HG02884 (cell line): ENCODE data around the gene TMEM132E.
"Not testable (repeated sequence)": the region's sequence is repeated elsewhere in the genome, so short reads cannot be mapped to it uniquely, and the experiment has no call there.

Source experiments
- ATAC-seq: cut with Tn5 transposase; IDR thresholded peaks from one replicate; pipeline ENCODE4 v1.9.1; 2021; ENCODE audit warnings: mild to moderate bottlenecking, moderate library complexity; ENCODE audit not compliant: unreplicated experiment

TMEM132E gene

GRCh38 chr17:34579017-34579946 lies at the start of gene TMEM132E:
TMEM132E (plus strand) TSS chr17:34579582; CDS start chr17:34581077, 1,495 bp downstream.
- ATAC-seq, result no peak

- ATAC-seq, result no peak
Measured at GRCh38 chr17:34530918-34531317, 48.5 kb upstream of the TMEM132E start.

DNA sequence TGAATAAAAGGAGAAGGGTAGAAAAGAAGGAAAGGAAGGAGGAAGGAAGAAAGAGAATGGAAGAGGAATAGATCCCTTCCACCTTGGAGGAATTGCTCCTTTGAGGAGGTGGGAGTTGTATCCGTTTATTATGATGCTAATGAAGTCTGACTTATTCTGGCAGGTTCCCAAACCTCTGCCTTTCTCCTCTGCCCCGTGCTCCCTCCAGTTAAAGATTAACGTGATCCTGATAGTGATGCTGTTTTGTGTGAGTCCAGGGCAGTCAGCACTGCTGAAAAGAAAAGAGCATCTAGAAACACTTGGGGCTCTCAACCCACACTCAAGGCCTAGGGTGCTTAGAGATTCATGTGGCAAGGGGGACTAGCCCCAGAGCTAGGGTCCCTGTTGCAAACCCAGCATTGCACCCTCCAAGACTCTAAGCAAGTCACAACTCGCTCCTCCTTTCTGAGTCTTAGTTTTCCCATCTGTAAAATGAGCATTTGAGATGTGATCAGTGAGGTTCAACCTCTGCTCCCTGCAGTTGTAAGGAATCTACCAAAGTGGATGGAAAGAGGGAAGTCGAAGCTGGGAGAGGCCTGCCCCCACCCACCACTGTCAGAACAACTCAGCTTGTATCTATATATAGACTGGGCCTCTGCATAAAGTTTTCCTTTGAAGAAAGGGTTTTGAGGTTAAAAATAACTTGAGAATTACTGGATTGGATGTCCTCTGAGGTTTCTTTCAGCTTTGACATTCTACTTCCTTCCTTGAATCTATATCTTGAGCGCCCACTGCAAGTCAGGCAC lies 46.9 kb upstream of the TMEM132E start:
- no peak for ATAC-seq

DNA sequence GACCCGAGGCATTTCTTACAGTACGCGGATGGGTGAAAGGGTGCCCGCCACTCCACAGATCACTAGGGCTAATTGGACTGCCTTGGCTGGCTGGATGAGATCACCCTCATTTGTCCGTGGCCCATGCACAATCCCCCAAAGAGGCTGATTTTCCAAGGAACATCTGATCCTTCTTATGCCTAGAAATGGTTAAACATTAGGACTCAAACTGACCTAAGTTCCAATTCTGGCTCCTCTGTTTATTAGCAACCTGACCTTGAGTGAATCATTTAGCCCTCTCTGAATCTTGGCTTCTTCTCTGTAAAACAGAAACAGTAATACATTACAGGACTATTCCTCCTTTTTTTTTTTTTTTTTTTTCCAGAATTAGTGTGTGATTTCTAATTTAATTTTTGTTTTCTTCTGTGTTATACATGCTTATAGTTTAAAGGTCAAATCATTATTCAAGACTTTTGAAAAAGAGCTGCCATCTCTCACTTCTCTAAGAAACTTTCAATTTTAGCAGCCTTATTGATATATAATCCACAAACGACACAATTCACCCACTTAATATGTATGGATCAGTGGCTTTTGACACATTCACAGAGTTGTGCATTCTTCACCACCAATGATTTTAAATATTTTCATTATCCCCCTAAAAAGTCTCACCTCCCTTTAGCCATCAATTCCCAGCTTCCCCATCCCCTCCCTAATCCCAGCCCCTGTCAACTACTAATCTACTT lies 45.4 kb upstream of the TMEM132E start:
- no peak for ATAC-seq

DNA sequence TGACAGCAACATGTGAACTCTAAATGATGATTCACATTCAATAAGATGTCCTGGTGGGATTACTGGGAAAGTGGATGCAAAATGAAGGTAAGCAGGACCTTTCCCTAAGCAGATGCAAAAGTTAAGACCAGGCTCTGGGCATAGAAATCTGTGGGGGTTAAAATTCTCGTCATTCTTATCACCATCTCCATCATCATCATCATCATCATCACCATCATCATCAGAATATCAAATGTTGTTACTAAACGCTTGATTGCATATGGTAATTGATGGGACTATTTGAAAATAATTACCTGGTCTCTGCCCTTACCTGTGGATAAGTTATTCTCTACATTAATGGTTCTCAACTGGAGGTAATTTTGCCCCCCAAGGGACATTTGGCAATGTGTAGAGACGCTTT lies 41.9 kb upstream of the TMEM132E start:
- ATAC-seq, result no peak

DNA sequence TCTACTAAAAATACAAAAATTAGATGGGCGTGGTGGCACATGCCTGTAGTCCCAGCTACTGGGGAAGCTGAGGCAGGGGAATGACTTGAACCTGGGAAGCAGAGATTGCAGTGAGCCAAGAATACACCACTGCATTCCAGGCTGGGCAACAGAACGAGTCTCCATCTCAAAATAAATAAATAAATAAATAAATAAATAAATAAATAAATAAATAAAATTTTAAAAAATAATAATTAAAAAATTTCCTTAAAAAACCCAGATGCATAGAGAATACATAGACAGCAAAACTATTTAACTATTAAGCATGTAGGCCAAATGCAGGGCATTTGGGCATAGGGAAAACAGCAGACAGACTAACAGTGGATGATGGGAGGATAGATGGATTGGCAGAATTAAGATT lies 40.8 kb upstream of the TMEM132E start:
- ATAC-seq, result not testable (repeated sequence)

GRCh38 chr17:34539881-34540280 lies 39.5 kb upstream of the TMEM132E start:
- ATAC-seq, result no peak

DNA sequence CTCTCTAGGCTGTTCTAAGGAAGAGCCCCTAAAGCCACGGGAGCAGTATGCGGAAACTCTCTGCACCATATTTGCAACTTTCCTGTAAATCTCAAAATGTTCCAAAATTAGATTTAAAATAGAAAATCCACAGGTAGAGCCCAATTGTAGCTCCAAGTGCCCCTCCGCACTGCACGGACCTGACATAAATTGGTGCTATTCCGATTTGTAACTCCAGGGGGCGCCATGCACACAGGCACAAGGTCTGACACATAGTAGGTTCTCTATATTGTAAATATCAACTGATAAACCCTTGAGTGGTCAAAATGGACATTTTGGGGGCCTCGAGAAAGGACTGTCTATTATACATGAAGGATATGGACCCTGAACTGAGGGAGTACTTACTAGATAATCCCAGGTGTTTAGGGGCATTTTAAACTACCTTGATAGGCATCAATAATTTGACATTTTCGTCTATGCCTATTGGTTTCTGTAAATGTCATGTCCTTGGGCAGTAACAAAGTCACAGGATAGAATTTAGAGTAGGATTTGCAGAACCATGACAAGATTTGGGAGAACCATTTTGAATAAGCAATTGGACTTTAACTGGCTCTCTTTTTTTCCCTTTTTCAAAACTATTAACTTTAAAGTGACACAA lies 36.6 kb upstream of the TMEM132E start:
- no peak for ATAC-seq

- ATAC-seq, result no peak
Measured at GRCh38 chr17:34547453-34548063, 31.8 kb upstream of the TMEM132E start.

GRCh38 chr17:34549966-34550365 lies 29.4 kb upstream of the TMEM132E start:
- no peak for ATAC-seq

DNA sequence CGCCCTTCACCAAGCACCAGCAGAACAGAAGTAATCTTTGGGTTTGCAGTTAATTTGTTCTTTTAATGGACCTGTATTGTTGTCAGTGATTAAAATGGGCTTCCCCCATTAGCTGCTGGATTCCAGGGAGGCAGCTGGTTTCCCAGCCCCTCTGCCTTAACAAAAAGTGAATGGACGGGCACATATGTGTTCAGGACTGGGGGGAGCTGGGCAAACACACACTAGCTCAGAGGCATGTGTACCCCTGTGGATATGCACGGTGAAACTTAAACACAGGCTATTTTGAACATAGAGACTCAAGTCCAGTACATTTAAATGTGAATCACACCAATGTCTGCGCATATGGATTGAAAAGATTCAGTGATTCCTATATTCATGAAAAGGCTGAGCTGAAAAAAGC lies 25.5 kb upstream of the TMEM132E start:
- ATAC-seq, result no peak

DNA sequence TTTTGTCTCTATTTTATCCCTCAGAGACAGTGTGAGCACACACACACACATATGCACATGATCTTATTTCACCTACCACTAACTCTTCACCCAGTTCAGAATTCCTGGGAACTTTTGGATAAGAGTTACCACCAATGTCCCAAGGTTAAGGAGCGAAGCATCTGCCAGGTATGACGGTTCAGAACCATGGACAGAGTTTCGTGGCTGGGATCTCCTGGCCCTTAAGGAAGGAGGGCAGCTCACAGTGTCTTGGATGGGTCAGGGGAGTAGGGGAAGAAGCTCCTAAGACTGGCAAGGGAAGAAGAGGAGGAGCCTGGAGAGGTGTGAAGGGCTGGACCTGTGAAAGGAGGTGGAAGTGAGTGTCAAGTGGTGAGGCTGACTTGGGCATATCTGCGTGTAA lies 23.0 kb upstream of the TMEM132E start:
- ATAC-seq, result no peak

GRCh38 chr17:34556931-34557330 lies 22.5 kb upstream of the TMEM132E start:
- ATAC-seq, result no peak

DNA sequence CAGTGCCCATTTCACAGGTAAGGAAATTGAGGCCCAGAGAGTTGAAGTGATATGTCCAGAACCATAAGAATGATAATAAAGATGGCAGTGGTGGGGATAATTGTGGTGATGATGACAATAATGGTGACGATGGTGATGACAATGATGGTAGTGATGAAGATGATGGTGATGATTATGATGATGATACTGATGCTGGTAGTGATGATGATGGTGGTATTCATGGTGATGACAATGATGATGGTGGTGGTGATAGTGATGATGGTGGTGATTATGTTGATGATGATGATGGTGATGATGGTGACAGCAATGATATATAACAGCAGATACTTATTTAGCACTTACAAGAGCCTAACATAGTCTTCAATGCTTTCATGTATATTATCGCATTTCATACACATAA lies 18.1 kb upstream of the TMEM132E start:
- ATAC-seq, result no peak

DNA sequence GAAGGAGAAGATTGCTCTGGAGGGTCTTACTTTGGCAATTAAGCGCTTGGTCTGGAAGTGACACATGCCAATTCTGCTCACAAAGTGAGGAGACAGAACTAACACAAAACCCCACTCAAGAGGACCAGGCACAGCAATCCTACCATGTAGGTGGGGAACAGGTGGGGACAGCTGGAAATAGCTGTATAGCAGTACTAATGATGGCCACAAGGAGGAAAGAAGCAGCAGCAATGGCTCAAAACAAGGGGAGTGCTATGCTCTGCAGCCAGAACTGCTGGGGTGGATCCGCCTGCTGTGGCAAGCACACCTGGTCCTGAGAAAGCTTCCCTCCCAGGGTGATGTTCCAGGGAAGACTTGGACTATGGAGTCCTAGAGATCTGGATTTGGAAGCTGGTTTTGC lies 17.0 kb upstream of the TMEM132E start:
- no peak for ATAC-seq

DNA sequence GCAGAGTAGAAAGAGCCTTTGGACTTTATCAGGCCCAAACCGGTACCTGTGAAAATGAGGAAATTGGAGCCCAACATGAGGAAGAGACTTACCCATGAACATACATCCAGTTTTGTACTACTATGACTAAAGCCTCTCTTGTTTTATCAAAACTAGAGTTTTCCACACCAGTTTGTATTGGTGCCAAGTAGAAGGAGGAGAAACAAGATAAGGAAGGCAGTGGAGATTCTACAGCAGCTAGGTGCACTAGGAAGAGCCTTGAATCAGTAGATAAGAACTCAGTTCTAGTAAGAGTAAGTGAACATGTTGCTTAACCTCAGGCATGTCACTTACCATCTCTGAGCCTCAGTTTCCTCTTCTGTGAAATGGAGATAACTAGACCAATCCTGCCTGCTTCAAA lies 13.7 kb upstream of the TMEM132E start:
- ATAC-seq, result no peak

DNA sequence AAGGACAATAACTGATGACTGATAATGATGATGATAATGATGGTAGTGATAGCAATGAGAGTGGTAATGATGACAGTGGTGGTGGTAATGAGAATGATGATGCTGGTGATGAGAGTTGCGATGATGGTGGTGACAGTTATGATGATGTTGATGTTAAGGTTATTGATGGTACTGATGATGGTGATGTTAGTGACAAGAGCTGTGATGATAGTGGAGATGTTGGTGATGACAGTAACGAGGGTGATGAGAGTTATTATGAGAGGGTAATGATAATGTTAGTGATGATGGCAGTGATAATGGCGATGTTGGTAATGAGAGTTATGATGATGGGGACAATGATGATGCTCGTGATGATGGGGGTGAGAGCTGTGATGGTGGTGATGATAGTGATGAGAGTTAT lies 13.2 kb upstream of the TMEM132E start:
- no peak for ATAC-seq

DNA sequence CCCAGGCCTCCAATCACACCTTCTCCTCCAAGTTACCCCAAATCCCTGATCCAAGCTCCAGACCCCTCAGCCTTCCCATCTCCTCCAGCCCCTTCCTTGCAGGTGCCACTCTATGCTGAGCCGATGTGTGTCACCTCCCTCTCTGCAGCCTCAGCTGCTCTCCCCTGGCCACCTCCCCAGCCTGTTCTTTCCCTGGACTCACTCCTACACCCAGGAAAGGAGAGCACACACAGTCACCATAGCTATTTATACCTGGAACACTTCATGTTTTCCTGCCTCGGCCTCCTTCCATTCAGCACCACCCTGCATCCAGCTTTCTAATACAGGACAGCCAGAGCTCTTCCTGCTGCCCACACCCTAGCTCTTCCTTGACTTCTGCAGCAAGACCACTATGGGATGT lies 12.5 kb upstream of the TMEM132E start:
- ATAC-seq, result no peak

DNA sequence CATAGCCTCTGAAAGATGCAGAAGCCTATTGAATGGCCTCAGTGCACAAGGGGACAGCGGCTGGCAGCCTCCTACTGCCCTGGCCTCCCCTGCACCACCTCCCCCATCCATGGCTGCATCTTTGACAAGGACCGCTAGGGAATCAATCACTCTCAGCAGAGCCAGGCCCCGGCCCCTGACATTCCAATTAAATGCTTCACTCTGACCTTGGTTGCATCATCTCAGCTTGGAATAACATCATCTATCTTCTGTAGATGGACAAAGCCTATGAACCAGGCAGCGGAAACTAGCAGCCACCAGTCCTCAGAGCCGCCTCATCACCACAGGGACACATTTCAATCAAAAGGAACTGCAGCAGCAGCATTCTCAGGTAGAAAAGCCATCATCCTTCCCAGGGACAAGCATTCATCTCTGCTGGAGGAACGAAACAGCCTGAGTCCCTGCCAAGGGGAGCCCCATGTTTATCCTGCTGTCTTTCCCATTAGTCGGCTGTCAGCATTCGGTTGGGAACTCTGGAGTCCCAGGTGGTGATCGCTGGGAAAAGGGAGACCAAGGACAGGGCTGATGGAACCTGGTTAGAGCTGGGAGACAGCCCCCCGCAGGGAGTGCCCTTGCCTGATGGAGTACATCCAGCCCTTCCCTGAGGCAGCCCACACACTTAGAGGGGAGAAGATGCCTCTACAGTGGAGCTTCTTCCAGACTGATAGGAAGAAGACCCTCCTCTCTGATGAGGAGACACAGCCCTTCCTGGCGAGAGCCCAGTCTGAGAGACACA lies 11.5 kb upstream of the TMEM132E start:
- no peak for ATAC-seq

DNA sequence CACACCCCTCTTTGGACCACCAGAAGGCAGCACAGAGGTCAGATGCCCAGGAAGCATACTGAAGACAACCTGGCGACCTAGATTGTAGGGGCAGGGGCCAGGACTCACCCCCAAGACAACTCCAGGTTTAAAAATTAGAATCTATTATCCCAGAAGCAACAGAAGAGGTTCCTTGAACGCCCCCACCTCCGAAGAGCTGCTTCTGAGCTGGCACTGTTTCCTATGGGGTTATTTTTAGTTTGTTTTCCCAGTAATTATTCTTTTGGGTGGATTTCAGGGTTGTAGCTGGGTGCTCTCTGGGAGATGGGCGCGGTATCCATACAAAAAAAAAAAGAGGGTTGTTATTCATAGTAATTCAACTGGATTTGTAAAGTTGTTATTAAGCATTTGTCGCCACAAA lies 10.4 kb upstream of the TMEM132E start:
- no peak for ATAC-seq
